IMR-90 (cell line): Measurements from ENCODE around the gene C17orf50. TPM values are rescaled to one million over a fixed set of nuclear protein-coding genes. Genes with fewer than 3 reads are reported as not detected.

Experiments used
- ATAC-seq: fragments of 200-7000 bp; cut with Tn5 transposase; 2 replicates; pipeline ENCODE4 v1.9.1; 2020; ENCODE audit warnings: low read depth, mild to moderate bottlenecking, moderate library complexity
- BruUV-seq: library from RNA; stranded (reverse); fragments of 400-500 nt; replicated peaks from 2 replicates; lab custom pipeline; 2021; lab: Mats Ljungman, UMichigan
- CTCF ChIA-PET: fragments of 300-600 bp; formaldehyde crosslinking; extraction: SDS; loops from one replicate; lab custom pipeline; 2021; ENCODE audit warnings: antibody characterized with exemption; lab: Yijun Ruan, JAX
- POLR2A ChIA-PET: fragments of 300-600 bp; sonication (Branson Sonifier 250); formaldehyde crosslinking; loops from one replicate; lab custom pipeline; 2022; ENCODE audit warnings: antibody characterized with exemption; ENCODE audit not compliant: unreplicated experiment; lab: Charles Lee
- DNase-seq: peaks from one replicate; pipeline ENCODE4 v3.0.0; 2013
- H2AFZ ChIP-seq: replicated peaks from 2 replicates; pipeline ENCODE3; 2013; ENCODE audit warnings: low read length, mild to moderate bottlenecking; ENCODE audit not compliant: poor library complexity
- H2AK5ac ChIP-seq: 2 replicates; pipeline ENCODE4 v1.6.1; 2013; ENCODE audit warnings: low read depth, low read length, inconsistent platforms
- H2AK9ac ChIP-seq: replicated peaks from 2 replicates; pipeline ENCODE3; 2013; ENCODE audit warnings: mild to moderate bottlenecking, low read depth, low read length, moderate library complexity; ENCODE audit not compliant: poor library complexity
- H2BK120ac ChIP-seq: 2 replicates; pipeline ENCODE4 v1.6.1; 2013; ENCODE audit warnings: low read depth, low read length, inconsistent platforms
- H2BK15ac ChIP-seq: 3 replicates; pipeline ENCODE4 v1.6.1; 2013; ENCODE audit warnings: low read depth, low read length, inconsistent platforms
- H2BK20ac ChIP-seq: 2 replicates; pipeline ENCODE4 v1.6.1; 2013; ENCODE audit warnings: low read depth, mild to moderate bottlenecking, inconsistent platforms, low read length, moderate library complexity
- H2BK5ac ChIP-seq: 2 replicates; pipeline ENCODE4 v1.6.1; 2013; ENCODE audit warnings: mild to moderate bottlenecking, low read depth, low read length, inconsistent platforms; ENCODE audit not compliant: poor library complexity, severe bottlenecking
- H3K14ac ChIP-seq: replicated peaks from 2 replicates; pipeline ENCODE4 v1.6.1; 2013; ENCODE audit warnings: low read depth, low read length, inconsistent platforms
- H3K18ac ChIP-seq: 2 replicates; pipeline ENCODE4 v1.6.1; 2013; ENCODE audit warnings: low read depth, low read length, control low read depth
- H3K23ac ChIP-seq: 2 replicates; pipeline ENCODE4 v1.6.1; 2013; ENCODE audit warnings: low read depth, low read length, inconsistent platforms
- H3K27ac ChIP-seq: 2 replicates; pipeline ENCODE4 v1.5.1; 2013; ENCODE audit warnings: mild to moderate bottlenecking, control low read depth, low read length; ENCODE audit not compliant: insufficient read depth
- H3K27me3 ChIP-seq: 2 replicates; pipeline ENCODE4 v1.6.1; 2013; ENCODE audit warnings: low read length; ENCODE audit not compliant: control insufficient read depth, insufficient read depth
- H3K36me3 ChIP-seq: 2 replicates; pipeline ENCODE4 v1.6.1; 2013; ENCODE audit warnings: low read length, mixed read lengths; ENCODE audit not compliant: control insufficient read depth, insufficient read depth
- H3K4ac ChIP-seq: 2 replicates; pipeline ENCODE4 v1.6.1; 2013; ENCODE audit warnings: low read depth, low read length, inconsistent platforms
- H3K4me1 ChIP-seq: 2 replicates; pipeline ENCODE4 v1.6.1; 2013; ENCODE audit warnings: low read length, mixed read lengths; ENCODE audit not compliant: control insufficient read depth, insufficient read depth
- H3K4me2 ChIP-seq: 2 replicates; pipeline ENCODE4 v1.6.1; 2013; ENCODE audit warnings: low read depth, mild to moderate bottlenecking, control low read depth, low read length, moderate library complexity
- H3K4me3 ChIP-seq: 2 replicates; pipeline ENCODE4 v1.5.1; 2013; ENCODE audit warnings: low read depth, mild to moderate bottlenecking, control low read depth, low read length, moderate library complexity; ENCODE audit not compliant: insufficient read depth
- H3K56ac ChIP-seq: 2 replicates; pipeline ENCODE4 v1.6.1; 2013; ENCODE audit warnings: low read length, inconsistent platforms; ENCODE audit not compliant: insufficient read depth; ENCODE audit errors: extremely low read depth
- H3K79me1 ChIP-seq, 2 experiments: 2 replicates each; pipeline ENCODE4 v1.6.1; 2013; ENCODE audit warnings: low read length in 2 of 2, inconsistent platforms in 1 of 2, low read depth in 1 of 2
- H3K9ac ChIP-seq: 2 replicates; pipeline ENCODE4 v1.6.1; 2013; ENCODE audit warnings: low read depth, low read length, control low read depth
- H3K9me1 ChIP-seq: 2 replicates; pipeline ENCODE4 v1.6.1; 2013; ENCODE audit warnings: low read length, inconsistent platforms; ENCODE audit not compliant: insufficient read depth
- H3K9me3 ChIP-seq: 2 replicates; pipeline ENCODE4 v1.6.1; 2013; ENCODE audit warnings: low read length; ENCODE audit not compliant: control insufficient read depth, insufficient read depth
- H4K20me1 ChIP-seq: 2 replicates; pipeline ENCODE4 v1.6.1; 2013; ENCODE audit warnings: low read length, inconsistent platforms; ENCODE audit not compliant: insufficient read depth
- H4K5ac ChIP-seq: 2 replicates; pipeline ENCODE4 v1.6.1; 2013; ENCODE audit warnings: mild to moderate bottlenecking, low read depth, low read length, control low read depth
- H4K8ac ChIP-seq, 2 experiments: 2 replicates each; pipeline ENCODE4 v1.6.1; 2013; ENCODE audit warnings: low read depth in 2 of 2, low read length in 2 of 2, control low read depth in 1 of 2, inconsistent platforms in 1 of 2
- H4K91ac ChIP-seq: 2 replicates; pipeline ENCODE4 v1.6.1; 2013; ENCODE audit warnings: low read depth, low read length, inconsistent platforms; ENCODE audit not compliant: insufficient read depth
- CEBPB ChIP-seq: IDR thresholded peaks from 2 replicates; pipeline ENCODE4 v1.6.1; 2012; ENCODE audit warnings: low read depth, low read length, improper control_type of control experiment
- MAFK ChIP-seq: IDR thresholded peaks from 2 replicates; pipeline ENCODE4 v1.6.1; 2012; ENCODE audit warnings: low read depth, low read length, improper control_type of control experiment
- MAZ ChIP-seq: IDR thresholded peaks from 2 replicates; pipeline ENCODE4 v1.6.1; 2012; ENCODE audit warnings: low read depth, mild to moderate bottlenecking, low read length, improper control_type of control experiment, moderate library complexity, borderline replicate concordance
- POLR2A ChIP-seq: IDR thresholded peaks from 2 replicates; pipeline ENCODE4 v1.6.1; 2012; ENCODE audit warnings: mild to moderate bottlenecking, low read depth, low read length
- RAD21 ChIP-seq: IDR thresholded peaks from 2 replicates; pipeline ENCODE4 v1.6.1; 2012; ENCODE audit warnings: low read length, improper control_type of control experiment
- RCOR1 ChIP-seq: IDR thresholded peaks from 2 replicates; pipeline ENCODE4 v1.6.1; 2012; ENCODE audit warnings: mild to moderate bottlenecking, low read length, improper control_type of control experiment; ENCODE audit not compliant: insufficient replicate concordance
- RFX5 ChIP-seq: IDR thresholded peaks from 2 replicates; pipeline ENCODE4 v1.8.0; 2012; ENCODE audit warnings: low read depth, mild to moderate bottlenecking, low read length, moderate library complexity
- WGBS, 2 experiments: methylation state at CpG; one replicate each; pipeline versions ENCODE4 v1.1.5 to v1.1.7; 2013; ENCODE audit warnings: missing lambda C conversion rate in 2 of 2; ENCODE audit not compliant: insufficient read length in 1 of 2; ENCODE audit errors: extremely low coverage in 2 of 2; 5-methylcytosine and 5-hydroxymethylcytosine counted together
- dilution Hi-C: fragments of 300-500 bp; cut with HindIII; formaldehyde crosslinking; loops from one replicate; pipeline ENCODE4 v1.14.3; 2018; ENCODE audit warnings: low sequenced_read_pairs; ENCODE audit not compliant: unreplicated experiment
- in situ Hi-C: fragments of 300-500 bp; cut with MboI; formaldehyde crosslinking; loops from 3 replicates; pipeline ENCODE4 v1.14.3; 2019; ENCODE audit warnings: low sequenced_read_pairs, inconsistent platforms, mixed read lengths
- intact Hi-C: fragments of 100-400 bp; cut with micrococcal nuclease; formaldehyde crosslinking; loops from 2 replicates; pipeline ENCODE4 v1.10.0; 2022
- polyA plus RNA-seq, 3 experiments: library from polyadenylated mRNA; depleted of rRNA; stranded (reverse); fragments of >200 nt; gene quantifications; 2 replicates each; pipeline ENCODE4 v1.2.3, GENCODE V29; 2012; ENCODE audit warnings: low replicate concordance in 1 of 3
- total RNA-seq: library from RNA; depleted of rRNA; stranded (reverse); fragments of >200 nt; gene quantifications from 2 replicates; pipeline ENCODE4 v1.2.3, GENCODE V29; 2012

Gene C17orf50
- total and polyA plus RNA-seq, 2 of the 4 experiments (the other 2 are of a cell fraction) = not detected

DNA sequence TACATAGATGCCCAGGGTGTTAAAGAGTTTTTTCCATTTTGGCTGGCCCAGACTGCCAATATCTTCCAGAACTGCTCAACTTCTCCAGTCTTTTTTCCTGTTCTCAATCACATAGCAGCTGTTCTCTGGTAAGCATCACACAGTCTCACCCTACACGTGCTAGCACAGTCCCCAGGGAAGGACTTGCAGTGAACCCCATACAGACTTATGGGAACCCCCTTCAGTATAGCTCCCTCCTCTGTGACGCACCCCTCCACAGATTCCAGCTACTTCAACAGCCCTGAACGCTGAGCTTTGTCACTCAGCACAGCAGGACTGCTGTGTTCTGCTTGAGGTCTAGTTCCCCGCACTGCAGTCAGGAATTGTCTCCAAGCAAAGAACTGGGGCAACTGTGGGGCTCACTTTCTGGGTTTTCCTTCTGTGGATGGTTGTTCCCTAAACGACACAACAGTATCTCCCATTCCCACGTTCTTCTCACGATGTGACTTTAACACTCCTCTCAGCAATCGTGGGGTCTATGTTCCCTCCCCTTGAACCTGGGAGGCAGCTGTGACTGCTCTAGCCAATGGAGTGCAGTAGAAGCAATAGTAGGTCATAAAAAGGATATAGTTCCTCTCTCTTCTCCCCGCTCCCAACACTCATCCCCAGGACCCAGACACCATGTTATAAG lies 31.1 kb downstream of the C17orf50 start:
- H3K9me3 ChIP-seq = no peaks in the 10 kb centered on the region
- H3K14ac ChIP-seq = no peak overlapping the region
- no peak overlapping the region; a peak in 1 of 4 replicates for H4K8ac ChIP-seq
- H3K27me3 ChIP-seq = peaks cover 43% of the 10 kb centered on the region
- dilution Hi-C loops = no loop called here
- H3K18ac ChIP-seq = no peak overlapping the region
- WGBS, 2 experiments = 26% methylated on average over 3 of the region's 9 CpGs; no CpG with 5 or more reads in 1 of the 2 experiments
- no peak overlapping the region for H2AK9ac ChIP-seq
- no peak overlapping the region for H3K56ac ChIP-seq
- H3K9ac ChIP-seq = no peak overlapping the region
- no peak overlapping the region for H3K27ac ChIP-seq
- H2BK5ac ChIP-seq = no peak overlapping the region
- H4K91ac ChIP-seq = no peak overlapping the region
- no peak for TF ChIP-seq POLR2A
- no peak for TF ChIP-seq RFX5
- no peak for TF ChIP-seq RAD21
- no peak for TF ChIP-seq RCOR1
- TF ChIP-seq MAFK = no peak
- TF ChIP-seq MAZ = no peak
- TF ChIP-seq CEBPB = no peak
- H2BK120ac ChIP-seq = no peak overlapping the region
- no peak overlapping the region for H3K4me2 ChIP-seq
- no peaks in the 10 kb centered on the region; the same call in 1 of the 2 replicates for H4K20me1 ChIP-seq
- no peaks in the 10 kb centered on the region for H3K36me3 ChIP-seq
- H3K4me3 ChIP-seq = no peak overlapping the region
- no peak overlapping the region for H2AK5ac ChIP-seq
- ChIA-PET POLR2A (no interaction called here), CTCF (interaction anchor here (1.1 to 2.2 kb wide), 2 partner anchors 17 to 28 kb away, joined by 3 to 7 read pairs; partner anchors contain the start of gene TAF15)
- no peak overlapping the region for H3K23ac ChIP-seq
- H2AFZ ChIP-seq = no peak overlapping the region
- peaks cover 17% of the 10 kb centered on the region for H3K9me1 ChIP-seq
- intact Hi-C loops = no loop called here
- no peak for DNase-seq
- H4K5ac ChIP-seq = no peak overlapping the region
- ATAC-seq = no peak
- H2BK15ac ChIP-seq = no peak overlapping the region
- no peak overlapping the region for H3K4ac ChIP-seq
- BruUV-seq = no TSS peak
- no peaks in the 10 kb centered on the region for H3K79me1 ChIP-seq
- in situ Hi-C loops = no loop called here
- H2BK20ac ChIP-seq = no peak overlapping the region
- peaks cover 20% of the 10 kb centered on the region for H3K4me1 ChIP-seq
